H1 (cell line): ENCODE measurements around the gene GPC6. TPM values are rescaled to one million over a fixed set of nuclear protein-coding genes. Genes with fewer than 3 reads are reported as not detected.

Source experiments
- CTCF ChIA-PET: fragments of 300-600 bp; sonication (Branson Sonifier 250); formaldehyde crosslinking; loops from one replicate; lab custom pipeline; 2021; ENCODE audit not compliant: partially characterized antibody; lab: Charles Lee
- POLR2A ChIA-PET: fragments of 300-600 bp; sonication (Branson Sonifier 250); formaldehyde crosslinking; loops from one replicate; lab custom pipeline; 2021; ENCODE audit warnings: inconsistent platforms; ENCODE audit not compliant: partially characterized antibody; lab: Charles Lee
- DNase-seq, 2 experiments: peaks; one replicate each; pipeline versions ENCODE4 v3.0.0 to v3.0.0-alpha.2; 2010 to 2022; ENCODE audit warnings: low spot score in 2 of 2, low read depth in 1 of 2, mixed read lengths in 1 of 2
- FAIRE-seq: peaks from 2 replicates; lab custom pipeline; 2011; peaks lifted over from hg19 to GRCh38; lab: Jason Lieb, UNC
- H2AFZ ChIP-seq: 2 replicates; pipeline ENCODE4 v1.8.1; 2012; ENCODE audit warnings: low read length, inconsistent platforms
- H2AK5ac ChIP-seq: 2 replicates; pipeline ENCODE4 v1.6.1; 2013; ENCODE audit warnings: low read depth, low read length
- H2BK120ac ChIP-seq: replicated peaks from 2 replicates; pipeline ENCODE3; 2013; ENCODE audit warnings: low read depth, low read length, inconsistent platforms
- H2BK12ac ChIP-seq: 2 replicates; pipeline ENCODE4 v1.6.1; 2013; ENCODE audit warnings: low read depth, low read length
- H2BK15ac ChIP-seq: 2 replicates; pipeline ENCODE4 v1.6.1; 2013; ENCODE audit warnings: low read length
- H2BK20ac ChIP-seq: 2 replicates; pipeline ENCODE4 v1.6.1; 2013; ENCODE audit warnings: low read length
- H2BK5ac ChIP-seq: 2 replicates; pipeline ENCODE4 v1.6.1; 2013; ENCODE audit warnings: low read depth, low read length
- H3K14ac ChIP-seq: 2 replicates; pipeline ENCODE4 v1.6.1; 2013; ENCODE audit warnings: inconsistent platforms; ENCODE audit not compliant: insufficient read length
- H3K18ac ChIP-seq: 2 replicates; pipeline ENCODE4 v1.6.1; 2013; ENCODE audit warnings: low read length; ENCODE audit errors: extremely low read depth
- H3K23ac ChIP-seq: 2 replicates; pipeline ENCODE4 v1.6.1; 2013; ENCODE audit warnings: inconsistent platforms; ENCODE audit not compliant: insufficient read length
- H3K23me2 ChIP-seq: 2 replicates; pipeline ENCODE4 v1.6.1; 2013; ENCODE audit warnings: low read depth, low read length
- H3K27ac ChIP-seq: 2 replicates; pipeline ENCODE4 v1.6.1; 2011; ENCODE audit warnings: low read depth, low read length, inconsistent platforms
- H3K27me3 ChIP-seq, 4 experiments: replicated peaks in 1 of 4; 1 replicate in 1 of 4; 2 replicates in 3 of 4; pipeline versions ENCODE4 v1.6.1 to v1.8.1; 2011 to 2013; ENCODE audit warnings: low read length in 3 of 4, mild to moderate bottlenecking in 3 of 4, inconsistent platforms in 2 of 4, mixed read lengths in 2 of 4, moderate library complexity in 1 of 4; ENCODE audit not compliant: control insufficient read depth in 3 of 4, insufficient read depth in 3 of 4; ENCODE audit errors: extremely low read depth in 1 of 4
- H3K36me3 ChIP-seq, 4 experiments: 2 replicates each; pipeline versions ENCODE4 v1.6.1 to v1.8.1; 2011 to 2013; ENCODE audit warnings: mild to moderate bottlenecking in 4 of 4, low read length in 3 of 4, moderate library complexity in 2 of 4, control low read depth in 1 of 4, inconsistent platforms in 1 of 4; ENCODE audit not compliant: insufficient read depth in 4 of 4, control insufficient read depth in 2 of 4
- H3K4ac ChIP-seq: replicated peaks from 2 replicates; pipeline ENCODE3; 2013; ENCODE audit warnings: low read length, low read depth, mixed read lengths, inconsistent platforms; ENCODE audit not compliant: insufficient read length
- H3K4me1 ChIP-seq, 4 experiments: replicated peaks in 1 of 4; 1 replicate in 1 of 4; 2 replicates in 3 of 4; pipeline versions ENCODE4 v1.6.1 to v1.8.1; 2011 to 2013; ENCODE audit warnings: low read length in 3 of 4, inconsistent platforms in 2 of 4, mixed read lengths in 1 of 4; ENCODE audit not compliant: insufficient read depth in 4 of 4, control insufficient read depth in 3 of 4
- H3K4me2 ChIP-seq, 2 experiments: 2 replicates each; pipeline versions ENCODE4 v1.6.1 to v1.8.1; 2011 to 2013; ENCODE audit warnings: low read depth in 2 of 2, low read length in 2 of 2, control low read depth in 1 of 2, inconsistent platforms in 1 of 2, mild to moderate bottlenecking in 1 of 2; ENCODE audit not compliant: insufficient read depth in 1 of 2
- H3K4me3 ChIP-seq, 4 experiments: fragments of 200-600, 300-600 bp in 1 of 4; sonication (generic), shearing (Covaris generic), sonication (Bioruptor Twin) in 1 of 4; 2 replicates each; pipeline versions ENCODE4 v1.5.1 to v1.8.1; 2011 to 2016; ENCODE audit warnings: low read length in 4 of 4, low read depth in 3 of 4, control low read depth in 2 of 4, inconsistent platforms in 2 of 4, mild to moderate bottlenecking in 2 of 4, mixed read lengths in 1 of 4, moderate library complexity in 1 of 4; ENCODE audit not compliant: insufficient read depth in 2 of 4; ENCODE audit errors: extremely low read depth in 1 of 4
- H3K56ac ChIP-seq: replicated peaks from 2 replicates; pipeline ENCODE3; 2013; ENCODE audit warnings: low read depth, mild to moderate bottlenecking, mixed read lengths, low read length, inconsistent platforms; ENCODE audit not compliant: insufficient read length
- H3K79me1 ChIP-seq: 2 replicates; pipeline ENCODE4 v1.6.1; 2013; ENCODE audit warnings: low read depth, low read length, control low read depth
- H3K79me2 ChIP-seq, 2 experiments: 2 replicates each; pipeline versions ENCODE4 v1.6.1 to v1.8.1; 2012 to 2013; ENCODE audit warnings: low read length in 2 of 2, mild to moderate bottlenecking in 2 of 2, inconsistent platforms in 1 of 2; ENCODE audit not compliant: insufficient read depth in 2 of 2, control insufficient read depth in 1 of 2
- H3K9ac ChIP-seq, 4 experiments: replicated peaks in 1 of 4; 1 replicate in 1 of 4; 2 replicates in 3 of 4; pipeline versions ENCODE4 v1.6.1 to v1.8.1; 2011 to 2013; ENCODE audit warnings: low read depth in 3 of 4, low read length in 3 of 4, control low read depth in 2 of 4, mild to moderate bottlenecking in 2 of 4, moderate library complexity in 2 of 4, inconsistent platforms in 1 of 4; ENCODE audit errors: extremely low read depth in 1 of 4
- H3K9me3 ChIP-seq, 2 experiments: 2 replicates each; pipeline versions ENCODE4 v1.6.1 to v1.8.1; 2012 to 2013; ENCODE audit warnings: mild to moderate bottlenecking in 2 of 2, moderate library complexity in 2 of 2, control low read depth in 1 of 2, inconsistent platforms in 1 of 2, low read depth in 1 of 2, low read length in 1 of 2, mixed read lengths in 1 of 2; ENCODE audit not compliant: insufficient read depth in 2 of 2
- H4K20me1 ChIP-seq, 2 experiments: replicated peaks in 1 of 2; 2 replicates each; pipeline versions ENCODE3 to v1.8.1; 2011 to 2013; ENCODE audit warnings: inconsistent platforms in 2 of 2, low read length in 2 of 2, mild to moderate bottlenecking in 1 of 2; ENCODE audit not compliant: insufficient read depth in 2 of 2, control insufficient read depth in 1 of 2
- H4K5ac ChIP-seq: 2 replicates; pipeline ENCODE4 v1.6.1; 2013; ENCODE audit warnings: low read length, low read depth, mixed read lengths, inconsistent platforms; ENCODE audit not compliant: insufficient read length
- H4K8ac ChIP-seq: 2 replicates; pipeline ENCODE4 v1.8.0; 2013; ENCODE audit warnings: mild to moderate bottlenecking, moderate library complexity, low read length, inconsistent platforms; ENCODE audit not compliant: insufficient read depth; ENCODE audit errors: extremely low read depth
- H4K91ac ChIP-seq: replicated peaks from 2 replicates; pipeline ENCODE3; 2013; ENCODE audit warnings: low read length, mixed read lengths, inconsistent platforms; ENCODE audit not compliant: insufficient read length
- ASH2L ChIP-seq: fragments of 200-600, 300-600 bp; sonication (generic); IDR thresholded peaks from one replicate; pipeline ENCODE4 v1.7.1; 2017; ENCODE audit warnings: low read length
- CTCF ChIP-seq, 3 experiments: IDR thresholded peaks; 1 replicate in 2 of 3; 2 replicates in 1 of 3; pipeline versions ENCODE4 v1.5.1 to v1.6.1; 2011; ENCODE audit warnings: low read length in 3 of 3, mild to moderate bottlenecking in 3 of 3, inconsistent platforms in 2 of 3, low read depth in 1 of 3, moderate library complexity in 1 of 3; ENCODE audit not compliant: insufficient read depth in 1 of 3; ENCODE audit errors: control extremely low read depth in 1 of 3
- KDM1A ChIP-seq: fragments of 200-600, 300-600 bp; sonication (generic); IDR thresholded peaks from 2 replicates; pipeline ENCODE4 v1.7.1; 2016; ENCODE audit warnings: mild to moderate bottlenecking, low read length, borderline replicate concordance
- KDM5A ChIP-seq: fragments of 200-600 bp; IDR thresholded peaks from 2 replicates; pipeline ENCODE4 v1.7.1; 2012; ENCODE audit warnings: mild to moderate bottlenecking, low read length, inconsistent platforms, mixed read lengths
- POLR2AphosphoS5 ChIP-seq: IDR thresholded peaks from 2 replicates; pipeline ENCODE4 v1.6.1; 2011; ENCODE audit warnings: low read depth, low read length
- WGBS, 2 experiments: shearing (Covaris generic) in 1 of 2; methylation state at CpG; one replicate each; pipeline versions ENCODE4 v1.1.6 to v1.1.7; 2013 to 2015; ENCODE audit warnings: low lambda C conversion rate in 2 of 2, mixed read lengths in 2 of 2, inconsistent platforms in 1 of 2, low coverage in 1 of 2, missing lambda C conversion rate in 1 of 2; ENCODE audit not compliant: insufficient replicate concordance in 2 of 2, insufficient coverage in 1 of 2, insufficient read length in 1 of 2; ENCODE audit errors: extremely low coverage in 1 of 2, missing lambda C conversion rate in 1 of 2; 5-methylcytosine and 5-hydroxymethylcytosine counted together
- polyA plus RNA-seq, 7 experiments: library from polyadenylated mRNA; depleted of rRNA in 3 of 7; stranded (reverse) in 5 of 7; unstranded in 2 of 7; fragments of >200 nt in 5 of 7; fragments of 200-250 nt in 2 of 7; gene quantifications; 1 replicate in 5 of 7; 2 replicates in 1 of 7; 4 replicates in 1 of 7; pipeline versions ENCODE4 v1.2.1 to v1.2.3, GENCODE V29; 2011 to 2013; ENCODE audit warnings: missing spikeins in 2 of 7, mixed read lengths in 2 of 7
- total RNA-seq: library from RNA; stranded (reverse); fragmentation: NEBNext Ultra II Directional; extraction: Animal tissue kit (Norgen Biotek cat#: 25700); gene quantifications from 2 replicates; pipeline ENCODE4 v1.2.1, GENCODE V29; 2021

The GPC6 gene
- total and polyA plus RNA-seq, 2 of the 8 experiments (the other 6 are each of a cell fraction or from before 2014, with no cell fraction given) = 5.4 to 12.0 TPM

- no peak for FAIRE-seq
- no peak overlapping the region for H2BK15ac ChIP-seq
- 77% methylated on average over 3 of the region's 3 CpGs; no CpG with 5 or more reads in 1 of the 2 experiments for WGBS, 2 experiments
Measured at GRCh38 chr13:93558637-93559036, 332.0 kb downstream of the GPC6 start.

More at GRCh38 chr13:93558637-93559036, 332.0 kb downstream of the GPC6 start:
- Histone ChIP-seq H3K27me3 (no peaks in the 10 kb centered on the region), H2BK12ac (no peak overlapping the region), H3K14ac (no peak overlapping the region), H2AFZ (no peak overlapping the region), H3K27ac (no peak overlapping the region), H3K9ac (no peak overlapping the region), H2AK5ac (no peak overlapping the region), H3K56ac (no peak overlapping the region), H3K18ac (no peak overlapping the region), H3K36me3 (no peaks in the 10 kb centered on the region), H3K4me2 (no peak overlapping the region), H3K9me3 (no peaks in the 10 kb centered on the region), H2BK120ac (no peak overlapping the region), H3K23ac (no peak overlapping the region), H2BK20ac (no peak overlapping the region), H4K8ac (no peak overlapping the region), H3K4me3 (no peak overlapping the region), H4K91ac (no peak overlapping the region), H3K79me2 (no peaks in the 10 kb centered on the region), H4K20me1 (no peaks in the 10 kb centered on the region), H3K4ac (no peak overlapping the region), H4K5ac (no peak overlapping the region), H2BK5ac (no peak overlapping the region), H3K4me1 (peaks cover 0 to 20% (median 14%) of the 10 kb centered on the region in 4 experiments; a peak in 6 of 7 replicates), H3K23me2 (no peaks in the 10 kb centered on the region), H3K79me1 (no peaks in the 10 kb centered on the region)
- CTCF ChIA-PET = no interaction called here
- POLR2A ChIA-PET = no interaction called here
- DNase-seq = no peak
- TF ChIP-seq KDM5A = no peak
- no peak for TF ChIP-seq CTCF (IDR thresholded peaks at IDR 0.05; ENCODE audit: control extremely low read depth in 1 of 3, insufficient read depth in 1 of 3, low read depth in 1 of 3, low read length in 3 of 3)
- no peak for TF ChIP-seq KDM1A
- TF ChIP-seq POLR2AphosphoS5 = no peak
- no peak for TF ChIP-seq ASH2L
